ENCODE results near the gene NAGLU. TPM values are rescaled to one million over a fixed set of nuclear protein-coding genes. Genes with fewer than 3 reads are reported as not detected.

The NAGLU gene
- total and polyA plus RNA-seq, 2 of the 13 experiments (the other 11 are each of a cell fraction or from before 2014, with no cell fraction given): 28.2 to 40.1 TPM

DNA sequence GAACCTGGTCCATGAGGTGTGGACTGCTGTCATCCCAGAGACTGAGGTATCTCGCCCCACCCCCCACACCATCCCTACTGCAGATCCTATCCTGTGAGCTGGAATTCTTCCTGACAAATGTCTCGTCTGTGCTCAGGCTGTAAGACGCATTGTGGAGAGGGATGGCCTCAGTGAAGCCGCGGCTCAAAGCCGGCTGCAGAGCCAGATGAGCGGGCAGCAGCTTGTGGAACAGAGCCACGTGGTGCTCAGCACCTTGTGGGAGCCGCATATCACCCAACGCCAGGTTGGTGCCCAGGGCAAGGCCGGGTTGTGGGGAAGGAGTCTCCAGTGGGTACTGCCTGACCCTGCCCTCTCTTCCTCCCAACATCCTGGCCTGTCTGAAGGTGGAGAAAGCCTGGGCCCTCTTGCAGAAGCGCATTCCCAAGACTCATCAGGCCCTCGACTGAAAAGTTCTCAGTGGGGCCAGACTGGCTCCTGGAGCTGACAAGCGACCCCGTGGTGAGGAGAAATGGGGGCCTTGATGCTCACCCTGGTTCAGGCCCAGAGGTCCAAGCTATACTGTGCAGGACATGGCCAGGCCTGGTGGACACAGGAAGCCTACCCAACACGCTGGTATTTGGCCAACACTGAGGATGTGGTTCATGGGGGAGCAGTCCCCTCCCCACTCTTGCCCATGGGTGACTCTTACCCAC lies 29.6 kb downstream of the NAGLU start (continued):
- TF ChIP-seq, protein P1, sequence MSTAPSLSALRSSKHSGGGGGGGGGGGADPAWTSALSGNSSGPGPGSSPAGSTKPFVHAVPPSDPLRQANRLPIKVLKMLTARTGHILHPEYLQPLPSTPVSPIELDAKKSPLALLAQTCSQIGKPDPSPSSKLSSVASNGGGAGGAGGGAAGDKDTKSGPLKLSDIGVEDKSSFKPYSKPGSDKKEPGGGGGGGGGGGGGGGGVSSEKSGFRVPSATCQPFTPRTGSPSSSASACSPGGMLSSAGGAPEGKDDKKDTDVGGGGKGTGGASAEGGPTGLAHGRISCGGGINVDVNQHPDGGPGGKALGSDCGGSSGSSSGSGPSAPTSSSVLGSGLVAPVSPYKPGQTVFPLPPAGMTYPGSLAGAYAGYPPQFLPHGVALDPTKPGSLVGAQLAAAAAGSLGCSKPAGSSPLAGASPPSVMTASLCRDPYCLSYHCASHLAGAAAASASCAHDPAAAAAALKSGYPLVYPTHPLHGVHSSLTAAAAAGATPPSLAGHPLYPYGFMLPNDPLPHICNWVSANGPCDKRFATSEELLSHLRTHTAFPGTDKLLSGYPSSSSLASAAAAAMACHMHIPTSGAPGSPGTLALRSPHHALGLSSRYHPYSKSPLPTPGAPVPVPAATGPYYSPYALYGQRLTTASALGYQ (CRISPR knock-in tag; IDR thresholded peaks at IDR 0.05): no peak

DNA sequence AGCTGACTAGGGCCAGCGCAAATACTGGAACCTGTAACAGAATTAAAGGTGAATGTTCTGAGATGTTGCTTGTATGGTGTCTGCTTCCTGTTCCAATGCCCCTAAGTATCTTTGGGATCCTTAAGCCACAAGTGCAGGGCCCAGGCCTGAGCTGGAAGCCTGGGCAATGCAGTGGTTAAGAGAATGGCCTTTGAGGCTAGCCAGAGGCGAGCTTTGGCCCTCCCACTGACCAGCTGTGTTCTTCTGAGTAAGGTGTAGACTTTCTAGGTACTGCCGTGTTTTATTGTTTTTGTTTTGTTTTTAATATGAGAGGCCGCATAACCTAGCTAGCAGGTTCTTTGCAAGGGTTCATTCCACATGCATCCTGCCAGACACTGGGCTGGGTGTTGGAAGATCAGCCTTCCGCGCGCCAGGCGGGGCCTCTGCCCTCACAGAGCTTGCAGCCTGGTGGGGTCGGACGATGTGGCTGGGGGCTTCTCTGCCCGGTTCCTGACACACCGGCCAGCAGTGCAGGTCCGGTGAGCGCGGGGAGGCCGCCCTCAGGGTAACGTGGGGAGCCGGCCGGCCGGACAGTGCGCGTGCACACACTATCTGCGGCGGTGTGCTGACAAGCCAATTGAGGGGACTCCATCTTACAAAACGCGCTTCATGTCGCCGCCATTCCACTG lies 30.3 kb downstream of the NAGLU start:
- H3K79me2 ChIP-seq (ENCODE audit: insufficient read depth, low read length): peaks cover 42% of the 10 kb centered on the region
- CTCF ChIA-PET (ENCODE audit: low intra/inter-chr PET ratio, low total read pairs): no interaction called here
- TF ChIP-seq, protein P2, sequence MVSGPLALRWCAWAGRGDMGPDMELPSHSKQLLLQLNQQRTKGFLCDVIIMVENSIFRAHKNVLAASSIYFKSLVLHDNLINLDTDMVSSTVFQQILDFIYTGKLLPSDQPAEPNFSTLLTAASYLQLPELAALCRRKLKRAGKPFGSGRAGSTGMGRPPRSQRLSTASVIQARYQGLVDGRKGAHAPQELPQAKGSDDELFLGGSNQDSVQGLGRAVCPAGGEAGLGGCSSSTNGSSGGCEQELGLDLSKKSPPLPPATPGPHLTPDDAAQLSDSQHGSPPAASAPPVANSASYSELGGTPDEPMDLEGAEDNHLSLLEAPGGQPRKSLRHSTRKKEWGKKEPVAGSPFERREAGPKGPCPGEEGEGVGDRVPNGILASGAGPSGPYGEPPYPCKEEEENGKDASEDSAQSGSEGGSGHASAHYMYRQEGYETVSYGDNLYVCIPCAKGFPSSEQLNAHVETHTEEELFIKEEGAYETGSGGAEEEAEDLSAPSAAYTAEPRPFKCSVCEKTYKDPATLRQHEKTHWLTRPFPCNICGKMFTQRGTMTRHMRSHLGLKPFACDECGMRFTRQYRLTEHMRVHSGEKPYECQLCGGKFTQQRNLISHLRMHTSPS (CRISPR knock-in tag; IDR thresholded peaks at IDR 0.05; ENCODE audit: low read depth): no peak; the same call in 1 of the 2 replicates
- no peak for TF ChIP-seq SOX13 (IDR thresholded peaks at IDR 0.05)
- peak in 1 of 2 experiments; percentile 51; a peak in 1 of 4 replicates for TF ChIP-seq SOX13 (CRISPR knock-in tag; conservative IDR thresholded peaks at IDR 0.05 in 1 of 2, IDR thresholded peaks at IDR 0.05 in 1 of 2)
- TF ChIP-seq, protein P3, sequence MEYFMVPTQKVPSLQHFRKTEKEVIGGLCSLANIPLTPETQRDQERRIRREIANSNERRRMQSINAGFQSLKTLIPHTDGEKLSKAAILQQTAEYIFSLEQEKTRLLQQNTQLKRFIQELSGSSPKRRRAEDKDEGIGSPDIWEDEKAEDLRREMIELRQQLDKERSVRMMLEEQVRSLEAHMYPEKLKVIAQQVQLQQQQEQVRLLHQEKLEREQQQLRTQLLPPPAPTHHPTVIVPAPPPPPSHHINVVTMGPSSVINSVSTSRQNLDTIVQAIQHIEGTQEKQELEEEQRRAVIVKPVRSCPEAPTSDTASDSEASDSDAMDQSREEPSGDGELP (IDR thresholded peaks at IDR 0.05; ENCODE audit: borderline replicate concordance, low read depth): no peak
- no peak for TF ChIP-seq MZF1 (CRISPR knock-in tag; IDR thresholded peaks at IDR 0.05; ENCODE audit: borderline replicate concordance)
- no peak for TF ChIP-seq YEATS2 (CRISPR knock-in tag; IDR thresholded peaks at IDR 0.05; ENCODE audit: borderline replicate concordance)
- TF ChIP-seq, protein P4, sequence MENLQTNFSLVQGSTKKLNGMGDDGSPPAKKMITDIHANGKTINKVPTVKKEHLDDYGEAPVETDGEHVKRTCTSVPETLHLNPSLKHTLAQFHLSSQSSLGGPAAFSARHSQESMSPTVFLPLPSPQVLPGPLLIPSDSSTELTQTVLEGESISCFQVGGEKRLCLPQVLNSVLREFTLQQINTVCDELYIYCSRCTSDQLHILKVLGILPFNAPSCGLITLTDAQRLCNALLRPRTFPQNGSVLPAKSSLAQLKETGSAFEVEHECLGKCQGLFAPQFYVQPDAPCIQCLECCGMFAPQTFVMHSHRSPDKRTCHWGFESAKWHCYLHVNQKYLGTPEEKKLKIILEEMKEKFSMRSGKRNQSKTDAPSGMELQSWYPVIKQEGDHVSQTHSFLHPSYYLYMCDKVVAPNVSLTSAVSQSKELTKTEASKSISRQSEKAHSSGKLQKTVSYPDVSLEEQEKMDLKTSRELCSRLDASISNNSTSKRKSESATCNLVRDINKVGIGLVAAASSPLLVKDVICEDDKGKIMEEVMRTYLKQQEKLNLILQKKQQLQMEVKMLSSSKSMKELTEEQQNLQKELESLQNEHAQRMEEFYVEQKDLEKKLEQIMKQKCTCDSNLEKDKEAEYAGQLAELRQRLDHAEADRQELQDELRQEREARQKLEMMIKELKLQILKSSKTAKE (CRISPR knock-in tag; IDR thresholded peaks at IDR 0.05; ENCODE audit: borderline replicate concordance): 0 out of 2 replicates have a peak, but pooled peaks have one; percentile 27
- TF ChIP-seq KAT8 (CRISPR knock-in tag; IDR thresholded peaks at IDR 0.05): no peak
- TF ChIP-seq, protein P5, sequence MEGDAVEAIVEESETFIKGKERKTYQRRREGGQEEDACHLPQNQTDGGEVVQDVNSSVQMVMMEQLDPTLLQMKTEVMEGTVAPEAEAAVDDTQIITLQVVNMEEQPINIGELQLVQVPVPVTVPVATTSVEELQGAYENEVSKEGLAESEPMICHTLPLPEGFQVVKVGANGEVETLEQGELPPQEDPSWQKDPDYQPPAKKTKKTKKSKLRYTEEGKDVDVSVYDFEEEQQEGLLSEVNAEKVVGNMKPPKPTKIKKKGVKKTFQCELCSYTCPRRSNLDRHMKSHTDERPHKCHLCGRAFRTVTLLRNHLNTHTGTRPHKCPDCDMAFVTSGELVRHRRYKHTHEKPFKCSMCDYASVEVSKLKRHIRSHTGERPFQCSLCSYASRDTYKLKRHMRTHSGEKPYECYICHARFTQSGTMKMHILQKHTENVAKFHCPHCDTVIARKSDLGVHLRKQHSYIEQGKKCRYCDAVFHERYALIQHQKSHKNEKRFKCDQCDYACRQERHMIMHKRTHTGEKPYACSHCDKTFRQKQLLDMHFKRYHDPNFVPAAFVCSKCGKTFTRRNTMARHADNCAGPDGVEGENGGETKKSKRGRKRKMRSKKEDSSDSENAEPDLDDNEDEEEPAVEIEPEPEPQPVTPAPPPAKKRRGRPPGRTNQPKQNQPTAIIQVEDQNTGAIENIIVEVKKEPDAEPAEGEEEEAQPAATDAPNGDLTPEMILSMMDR (CRISPR knock-in tag; IDR thresholded peaks at IDR 0.05): no peak
- no peak for TF ChIP-seq ZFX (CRISPR knock-in tag; IDR thresholded peaks at IDR 0.05; ENCODE audit: low read depth)

More for the DNA sequence above, 30.3 kb downstream of the NAGLU start:
- peaks cover 28 to 50% of the 10 kb centered on the region in 2 experiments for H3K36me3 ChIP-seq (replicated peaks in 1 of 2; ENCODE audit: control insufficient read depth in 1 of 2, insufficient read depth in 2 of 2, low read length in 2 of 2)
- FAIRE-seq (no peak), DNase-seq (ENCODE audit: low spot score) (no peak), ATAC-seq (peak; percentile 2)
- BruUV-seq (replicated peaks): no TSS peak
- H4K20me1 ChIP-seq (ENCODE audit: insufficient read depth, low read length): no peaks in the 10 kb centered on the region
- H3K9me3 ChIP-seq (ENCODE audit: low read length): no peaks in the 10 kb centered on the region
- peak overlapping the region in 2 of 3 experiments; percentile 23 to 87; a peak in 4 of 6 replicates for H3K4me3 ChIP-seq (replicated peaks in 1 of 3; ENCODE audit: insufficient read depth in 1 of 3, low read depth in 2 of 3, low read length in 3 of 3)
- no peaks in the 10 kb centered on the region; a peak in 1 of 5 replicates for H3K27me3 ChIP-seq (ENCODE audit: control insufficient read depth in 1 of 2, insufficient read depth in 2 of 2, low read length in 2 of 2)
- intact Hi-C loops (cut with micrococcal nuclease; ENCODE audit: unreplicated experiment): no loop called here
- H3K4me2 ChIP-seq (ENCODE audit: low read depth, low read length): peak overlapping the region; percentile 99
- H3K4me1 ChIP-seq (ENCODE audit: insufficient read depth, low read length): peaks cover 76% of the 10 kb centered on the region
- peak overlapping the region; percentile 88 for H3K9ac ChIP-seq (ENCODE audit: insufficient read depth, low read depth, low read length)
- 84% methylated on average over 18 of the region's 28 CpGs for WGBS (ENCODE audit: low lambda C conversion rate)
- H3K27ac ChIP-seq (ENCODE audit: extremely low read length, insufficient read depth, low read length): peak overlapping the region; percentile 91
- in situ Hi-C loops (cut with HindIII; ENCODE audit: extremely low pct_ligation_motif_present, low pct_unique_long_range_greater_than_20kb): no loop called here
- no peak overlapping the region for H2AFZ ChIP-seq (ENCODE audit: low read length)
- POLR2A ChIA-PET: interaction anchor here (1.3 to 8.5 kb wide), 8 partner anchors 10 to 266 kb away, joined by 4 to 128 read pairs (median 21); partner anchors contain the start of genes HSD17B1, NAGLU, PSMC3IP and PSME3

Measured in HepG2 (cell line).